Measurements from ENCODE around the gene MET.
"Not testable (repeated sequence)": the region's sequence is repeated elsewhere in the genome, so short reads cannot be mapped to it uniquely, and the experiment has no call there.

Gene MET

GRCh38 chr7:116698930-116699721 lies 27.1 kb downstream of the MET start:
- DNase-seq: no peak

- DNase-seq: no peak
Measured at GRCh38 chr7:116699722-116700120, 27.7 kb downstream of the MET start.

- no peak for DNase-seq
Measured at GRCh38 chr7:116702046-116702785, 30.2 kb downstream of the MET start.

GRCh38 chr7:116704650-116705228 lies 32.7 kb downstream of the MET start:
- DNase-seq: no peak

GRCh38 chr7:116705419-116705818 lies 33.4 kb downstream of the MET start:
- no peak for DNase-seq

DNA sequence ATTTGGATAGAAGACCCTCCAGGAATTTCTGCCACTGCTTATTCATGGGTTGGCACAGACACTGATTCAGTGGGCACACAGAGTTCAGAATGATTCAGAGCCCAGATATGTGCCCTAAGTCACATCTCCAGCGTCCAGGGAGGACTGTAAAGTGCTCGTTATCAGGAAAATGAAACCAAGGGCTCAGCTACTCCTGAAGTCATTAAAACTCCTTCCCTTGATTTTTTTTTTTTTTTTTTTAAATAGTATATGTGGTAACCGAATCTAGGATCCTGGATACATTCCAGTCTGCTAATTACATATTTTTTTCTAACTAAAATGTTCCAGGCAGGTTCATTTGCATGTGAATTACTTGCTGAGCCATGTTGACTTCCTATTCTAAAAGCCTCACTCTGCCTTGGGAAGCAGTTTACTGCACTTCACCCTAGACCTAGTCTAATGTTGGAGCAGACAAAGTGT lies 34.7 kb downstream of the MET start:
- DNase-seq: no peak

- no peak for DNase-seq
Measured at GRCh38 chr7:116707289-116707688, 35.3 kb downstream of the MET start.

GRCh38 chr7:116708248-116708647 lies 36.3 kb downstream of the MET start:
- no peak for DNase-seq

DNA sequence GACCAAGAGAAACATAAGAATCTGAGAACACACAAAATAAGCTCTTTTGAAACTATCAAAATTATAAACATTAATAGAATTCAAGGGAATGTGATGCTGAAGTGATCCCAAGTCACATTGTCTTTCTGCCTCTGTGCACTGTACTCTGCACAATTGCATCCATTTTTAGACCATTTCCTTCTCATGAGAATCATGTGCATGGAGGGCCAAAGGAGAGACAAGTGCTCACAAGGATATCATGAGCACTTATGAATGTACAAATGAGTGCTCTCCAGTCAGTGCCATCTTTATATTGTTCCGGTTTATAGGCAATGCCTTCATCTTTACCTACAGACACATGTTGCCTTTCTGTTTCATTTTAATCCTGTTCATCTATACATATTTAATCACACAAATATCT lies 36.9 kb downstream of the MET start:
- no peak for DNase-seq

DNA sequence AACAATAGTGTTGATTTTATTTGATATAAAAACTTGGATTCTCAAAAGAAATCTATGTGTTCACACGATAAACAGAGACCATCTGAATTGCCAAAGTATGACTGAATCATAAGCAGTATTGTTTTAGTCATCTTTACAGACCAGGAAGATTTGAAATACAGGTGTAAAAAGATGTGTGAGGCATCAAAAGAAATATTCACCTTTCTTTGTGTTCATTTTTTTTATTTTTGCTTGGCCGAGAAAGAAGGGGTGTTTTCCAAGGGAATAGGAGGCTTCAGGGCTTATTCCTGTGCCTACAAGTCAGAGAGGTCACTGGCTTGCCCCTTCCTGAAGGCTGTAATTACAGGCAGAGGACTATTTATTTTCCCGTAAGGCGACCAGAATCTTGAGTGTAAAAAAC lies 37.3 kb downstream of the MET start:
- no peak for DNase-seq

- no peak for DNase-seq
Measured at GRCh38 chr7:116710764-116711452, 38.9 kb downstream of the MET start.

GRCh38 chr7:116711790-116712189 lies 39.8 kb downstream of the MET start:
- no peak for DNase-seq

GRCh38 chr7:116713500-116713899 lies 41.5 kb downstream of the MET start:
- no peak for DNase-seq

DNA sequence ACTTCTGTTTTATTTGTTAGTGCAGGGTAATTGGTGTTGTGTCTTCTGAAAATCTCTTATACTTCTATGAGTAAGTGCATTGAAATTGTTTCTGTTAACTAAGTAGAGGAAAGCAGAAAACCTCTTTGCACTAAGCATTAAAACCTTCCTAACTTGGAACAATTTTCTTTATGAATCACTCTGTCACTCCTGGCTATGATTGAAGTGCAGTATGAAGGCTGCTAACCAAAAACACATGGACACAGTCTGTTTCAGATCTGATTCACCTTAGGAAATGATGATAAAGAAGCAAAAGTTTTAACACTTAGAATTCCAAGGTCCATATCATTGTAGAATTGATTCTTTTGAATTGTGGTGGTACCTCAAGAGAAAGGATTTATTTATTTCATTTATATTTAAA lies 41.9 kb downstream of the MET start:
- no peak for DNase-seq

DNA sequence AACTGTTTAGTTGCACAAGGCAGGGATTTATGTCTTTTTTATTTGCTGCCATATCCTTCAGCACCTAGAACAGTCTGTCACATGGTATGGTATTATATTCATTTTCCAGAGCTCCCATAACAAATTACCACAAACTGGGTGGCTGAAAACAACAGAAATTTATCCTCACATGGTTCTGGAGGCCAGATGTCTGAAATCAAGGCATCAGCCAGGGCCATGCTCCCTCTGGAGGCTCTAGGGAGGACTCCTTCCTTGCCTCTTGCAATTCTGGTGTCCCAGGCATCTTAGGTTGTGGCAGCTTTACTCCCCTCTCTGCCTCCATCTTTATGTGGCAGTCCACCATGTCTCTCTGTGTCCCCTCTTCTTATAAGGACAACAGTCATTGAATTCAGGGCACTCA lies 43.1 kb downstream of the MET start:
- DNase-seq: no peak

DNA sequence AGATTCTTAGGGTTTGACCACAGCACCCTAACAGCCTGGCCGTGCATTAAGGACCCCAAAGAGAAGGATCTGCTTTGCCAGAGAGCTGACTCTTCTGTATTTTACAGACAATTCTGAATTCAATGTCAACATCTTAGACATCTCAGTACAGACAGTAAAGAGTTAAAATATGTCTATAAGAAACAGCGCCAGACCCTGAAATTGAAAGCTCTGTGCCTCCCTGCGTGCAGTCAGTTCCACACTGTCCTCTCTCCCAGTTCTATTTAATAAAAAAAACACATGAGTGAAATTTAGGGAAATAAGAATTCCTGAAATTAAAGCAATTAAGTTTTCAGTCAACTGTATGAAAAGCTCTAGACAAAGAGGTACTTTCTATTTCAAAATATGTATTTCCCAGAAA lies 45.1 kb downstream of the MET start:
- no peak for DNase-seq

DNA sequence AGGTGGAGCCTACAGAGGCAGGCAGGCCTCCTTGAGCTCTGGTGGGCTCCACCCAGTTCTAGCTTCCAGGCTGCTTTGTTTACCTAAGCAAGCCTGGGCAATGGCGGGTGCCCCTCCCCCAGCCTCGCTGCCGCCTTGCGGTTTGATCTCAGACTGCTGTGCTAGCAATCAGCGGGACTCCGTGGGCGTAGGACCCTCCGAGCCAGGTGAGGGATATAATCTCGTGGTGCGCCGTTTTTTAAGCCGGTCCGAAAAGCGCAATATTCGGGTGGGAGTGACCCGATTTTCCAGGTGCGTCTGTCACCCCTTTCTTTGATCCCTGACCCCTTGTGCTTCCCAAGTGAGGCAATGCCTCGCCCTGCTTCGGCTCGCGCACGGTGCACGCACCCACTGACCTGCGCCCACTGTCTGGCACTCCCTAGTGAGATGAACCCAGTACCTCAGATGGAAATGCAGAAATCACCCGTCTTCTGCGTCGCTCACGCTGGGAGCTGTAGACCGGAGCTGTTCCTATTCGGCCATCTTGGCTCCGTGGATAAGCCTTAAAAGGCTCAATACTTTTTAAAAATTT lies 52.0 kb downstream of the MET start:
- not testable (repeated sequence) for DNase-seq

DNA sequence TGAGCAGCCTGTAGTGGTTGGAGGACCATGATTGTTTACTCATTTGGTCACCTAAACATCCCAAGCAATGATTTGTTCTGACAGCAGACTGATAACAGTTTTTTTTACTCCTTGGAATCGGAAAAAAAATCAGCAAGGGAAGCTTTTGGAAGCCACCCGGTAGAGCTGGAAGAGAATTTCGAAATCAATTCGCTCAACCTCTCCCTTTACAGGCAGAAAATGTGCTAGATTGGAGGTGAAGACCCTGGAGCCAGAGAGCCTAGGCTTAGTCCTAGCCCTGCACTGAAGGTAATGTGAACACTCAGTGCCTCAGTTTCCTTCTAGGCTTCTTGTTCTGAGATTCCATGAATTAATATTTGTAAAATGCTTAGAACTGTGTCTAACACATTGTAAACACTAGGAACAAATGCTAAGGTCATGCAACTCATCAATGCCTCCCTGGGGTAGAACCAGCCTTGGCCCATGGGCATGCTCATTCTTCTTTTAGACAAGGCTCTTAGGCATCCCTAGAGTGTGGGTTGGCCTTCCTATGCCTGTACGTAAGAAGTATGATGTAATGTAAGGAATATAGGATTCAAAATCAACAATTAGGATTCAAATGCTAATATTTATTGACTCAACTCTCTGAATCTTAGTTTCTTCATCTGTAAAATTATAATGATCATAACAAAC lies 52.7 kb downstream of the MET start:
- no peak for DNase-seq

DNA sequence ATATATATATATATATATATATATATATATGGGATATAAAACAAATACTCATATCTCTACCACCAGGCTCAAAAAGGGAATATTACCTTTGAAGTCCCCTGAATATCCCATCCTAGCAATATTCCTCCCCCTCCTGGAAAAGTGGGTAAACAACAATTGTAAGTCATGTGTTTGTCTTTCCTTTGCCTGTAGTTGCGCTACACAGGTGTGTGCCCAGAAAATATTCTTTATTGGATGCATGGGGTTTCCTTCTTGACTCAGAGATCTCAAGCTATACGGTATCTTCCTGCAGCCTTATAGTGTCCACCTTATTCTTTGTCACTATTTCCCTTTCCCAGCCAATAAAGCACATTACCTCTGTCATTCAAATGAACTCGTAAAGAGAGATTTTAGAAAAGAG lies 54.2 kb downstream of the MET start:
- no peak for DNase-seq

- no peak for DNase-seq
Measured at GRCh38 chr7:116726713-116727431, 54.9 kb downstream of the MET start.

GRCh38 chr7:116727432-116728009 lies 55.5 kb downstream of the MET start:
- no peak for DNase-seq
